ENCODE results near the gene PRRC2B.
A peak's percentile ranks its signal among the peaks of the same experiment; 100 is the strongest.
"Not testable (repeated sequence)": the region's sequence is repeated elsewhere in the genome, so short reads cannot be mapped to it uniquely, and the experiment has no call there.

PRRC2B gene

DNA sequence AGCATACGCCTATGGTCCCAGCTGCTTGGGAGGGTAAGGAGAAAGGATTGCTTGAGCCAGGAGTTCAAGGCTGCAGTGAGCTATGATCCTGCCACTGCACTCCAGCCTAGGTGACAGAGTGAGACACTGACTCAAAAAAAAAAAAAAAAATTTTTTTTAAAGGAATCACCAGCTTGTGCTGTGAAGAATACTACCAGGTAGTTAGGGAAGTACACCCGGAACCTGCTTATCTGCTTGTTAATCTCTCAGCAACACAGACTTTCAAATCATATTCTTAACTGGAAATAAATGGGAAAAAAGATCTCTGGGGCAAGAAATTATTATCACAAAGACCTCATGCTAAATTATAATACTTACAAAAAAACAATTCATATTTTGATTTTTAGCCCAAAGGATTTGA lies 26.4 kb upstream of the PRRC2B start:
- ChIA-PET POLR2A (ENCODE audit: low non-redundant PET) (no interaction called here), CTCF (interaction anchor here (0.7 to 1.8 kb wide), 3 partner anchors 18 to 111 kb away, joined by 3 to 7 read pairs (median 3); no protein-coding TSS in a partner anchor)
- no peak for DNase-seq (ENCODE audit: low spot score)
- TF ChIP-seq, protein P1, sequence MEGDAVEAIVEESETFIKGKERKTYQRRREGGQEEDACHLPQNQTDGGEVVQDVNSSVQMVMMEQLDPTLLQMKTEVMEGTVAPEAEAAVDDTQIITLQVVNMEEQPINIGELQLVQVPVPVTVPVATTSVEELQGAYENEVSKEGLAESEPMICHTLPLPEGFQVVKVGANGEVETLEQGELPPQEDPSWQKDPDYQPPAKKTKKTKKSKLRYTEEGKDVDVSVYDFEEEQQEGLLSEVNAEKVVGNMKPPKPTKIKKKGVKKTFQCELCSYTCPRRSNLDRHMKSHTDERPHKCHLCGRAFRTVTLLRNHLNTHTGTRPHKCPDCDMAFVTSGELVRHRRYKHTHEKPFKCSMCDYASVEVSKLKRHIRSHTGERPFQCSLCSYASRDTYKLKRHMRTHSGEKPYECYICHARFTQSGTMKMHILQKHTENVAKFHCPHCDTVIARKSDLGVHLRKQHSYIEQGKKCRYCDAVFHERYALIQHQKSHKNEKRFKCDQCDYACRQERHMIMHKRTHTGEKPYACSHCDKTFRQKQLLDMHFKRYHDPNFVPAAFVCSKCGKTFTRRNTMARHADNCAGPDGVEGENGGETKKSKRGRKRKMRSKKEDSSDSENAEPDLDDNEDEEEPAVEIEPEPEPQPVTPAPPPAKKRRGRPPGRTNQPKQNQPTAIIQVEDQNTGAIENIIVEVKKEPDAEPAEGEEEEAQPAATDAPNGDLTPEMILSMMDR (conservative IDR thresholded peaks at IDR 0.05; ENCODE audit: low read depth), result no peak
- peak overlapping the region; percentile 73 for H3K27ac ChIP-seq

- TF ChIP-seq, protein P1 (conservative IDR thresholded peaks at IDR 0.05; ENCODE audit: low read depth), result no peak
- CTCF ChIA-PET, result interaction anchor here (0.7 to 2.5 kb wide), 2 partner anchors 21 to 218 kb away, joined by 3 to 14 read pairs; no protein-coding TSS in a partner anchor
- POLR2A ChIA-PET (ENCODE audit: low non-redundant PET), result no interaction called here
- peak; percentile 81 for DNase-seq (ENCODE audit: low spot score)
- H3K27ac ChIP-seq, result peak overlapping the region; percentile 78
Measured at GRCh38 chr9:131370638-131371037, 23.2 kb upstream of the PRRC2B start.

GRCh38 chr9:131372599-131372973 lies 21.3 kb upstream of the PRRC2B start:
- not testable (repeated sequence) for DNase-seq (ENCODE audit: low spot score)
- peak overlapping the region; percentile 92 for H3K27ac ChIP-seq
- ChIA-PET POLR2A (ENCODE audit: low non-redundant PET) (interaction anchor here (1.3 to 2.6 kb wide), 3 partner anchors 11 to 25 kb away, joined by 3 to 14 read pairs (median 7); no protein-coding TSS in a partner anchor), CTCF (interaction anchor here (0.6 to 2.5 kb wide), 5 partner anchors 20 to 368 kb away, joined by 3 to 14 read pairs (median 3); no protein-coding TSS in a partner anchor)

- H3K27ac ChIP-seq; POLR2A ChIA-PET (ENCODE audit: low non-redundant PET); DNase-seq (ENCODE audit: low spot score): not testable (repeated sequence)
- CTCF ChIA-PET, result interaction anchor here (0.7 kb wide), 1 partner anchor 31 kb away, joined by 3 read pairs; no protein-coding TSS in a partner anchor
Measured at GRCh38 chr9:131374638-131375037, 19.2 kb upstream of the PRRC2B start.

DNA sequence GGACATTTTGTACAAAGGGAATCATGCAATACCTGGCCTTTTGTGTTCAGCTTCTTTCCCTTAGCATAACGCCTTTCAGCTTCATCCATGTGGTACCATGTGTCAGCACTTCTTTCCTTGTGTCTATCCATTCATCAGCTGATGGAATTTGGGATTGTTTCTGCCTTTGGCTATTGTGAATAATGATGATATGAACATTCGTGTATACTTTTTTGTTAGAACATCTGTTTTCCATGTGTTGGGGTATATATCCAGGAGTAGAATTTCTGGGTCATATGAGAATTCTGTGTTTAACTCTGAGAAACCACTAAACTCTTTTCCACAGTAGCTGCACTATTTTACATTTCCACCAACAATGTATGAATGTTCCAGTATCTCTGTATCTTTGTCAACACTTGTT lies 14.8 kb upstream of the PRRC2B start:
- POLR2A ChIA-PET (ENCODE audit: low non-redundant PET), result no interaction called here
- no peak for DNase-seq (ENCODE audit: low spot score)
- CTCF ChIA-PET, result interaction anchor here (1.0 to 1.9 kb wide), 3 partner anchors 14 to 44 kb away, joined by 4 to 5 read pairs (median 4); no protein-coding TSS in a partner anchor
- peak overlapping the region; percentile 54 for H3K27ac ChIP-seq
- TF ChIP-seq, protein P1 (conservative IDR thresholded peaks at IDR 0.05; ENCODE audit: low read depth), result no peak

- H3K27ac ChIP-seq, result peak overlapping the region; percentile 70
- POLR2A ChIA-PET (ENCODE audit: low non-redundant PET), result interaction anchor here (0.6 to 2.4 kb wide), 3 partner anchors 10 to 192 kb away, joined by 5 to 14 read pairs (median 5); no protein-coding TSS in a partner anchor
- CTCF ChIA-PET, result interaction anchor here (0.7 kb wide), 1 partner anchor 33 kb away, joined by 6 read pairs; no protein-coding TSS in a partner anchor
- peak; percentile 92 for DNase-seq (ENCODE audit: low spot score)
- TF ChIP-seq, protein P1 (conservative IDR thresholded peaks at IDR 0.05; ENCODE audit: low read depth), result no peak
Measured at GRCh38 chr9:131382850-131383729, 10.8 kb upstream of the PRRC2B start.

GRCh38 chr9:131385296-131385695 lies 8.6 kb upstream of the PRRC2B start:
- POLR2A ChIA-PET (ENCODE audit: low non-redundant PET), result no interaction called here
- TF ChIP-seq, protein P1 (conservative IDR thresholded peaks at IDR 0.05; ENCODE audit: low read depth), result no peak
- no peak for DNase-seq (ENCODE audit: low spot score)
- CTCF ChIA-PET, result interaction anchor here (1.1 kb wide), 1 partner anchor 35 kb away, joined by 3 read pairs; no protein-coding TSS in a partner anchor
- H3K27ac ChIP-seq, result peak overlapping the region; percentile 12; the same call in 1 of the 2 replicates
